H4 (cell line): Measurements from ENCODE around the gene TBC1D3G. TPM values are rescaled to one million over a fixed set of nuclear protein-coding genes. Genes with fewer than 3 reads are reported as not detected.
"Not testable (repeated sequence)": the region's sequence is repeated elsewhere in the genome, so short reads cannot be mapped to it uniquely, and the experiment has no call there.

ENCODE experiments used
- DNase-seq: peaks from one replicate; pipeline ENCODE4 v3.0.0-alpha.2; 2015; ENCODE audit warnings: low spot score
- total RNA-seq: library from RNA; depleted of rRNA; stranded (reverse); fragments of >200 nt; shearing (Covaris generic); gene quantifications from 2 replicates; pipeline ENCODE4 v1.2.3, GENCODE V29; 2014; rRNA removed

TBC1D3G gene
- not detected in 2 replicates for total RNA-seq

DNA sequence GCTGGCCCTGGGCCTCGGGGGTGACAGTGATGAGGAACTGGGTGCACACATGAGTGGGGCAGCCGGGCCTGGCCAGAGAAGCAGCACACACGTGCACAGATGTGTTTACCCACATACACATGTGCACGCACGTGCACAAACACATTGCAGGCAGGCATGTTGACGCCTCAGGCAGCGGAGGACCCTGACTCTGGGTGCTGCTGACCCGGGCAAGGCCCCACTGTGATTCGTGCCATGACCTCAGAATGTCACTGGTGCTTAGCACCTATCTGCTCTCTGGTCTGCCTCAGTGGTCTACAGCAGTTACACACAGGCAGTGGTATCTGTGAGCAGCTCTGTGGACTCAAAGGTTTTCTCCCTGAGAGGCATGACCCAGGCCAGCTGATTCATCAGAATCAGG is at the start of gene TBC1D3G:
Gene TBC1D3G (plus strand): TSS at position 301 of the 400 bp plus-strand sequence. CDS start 1,528 bp downstream, outside the sequence.
- DNase-seq: not testable (repeated sequence)

DNA sequence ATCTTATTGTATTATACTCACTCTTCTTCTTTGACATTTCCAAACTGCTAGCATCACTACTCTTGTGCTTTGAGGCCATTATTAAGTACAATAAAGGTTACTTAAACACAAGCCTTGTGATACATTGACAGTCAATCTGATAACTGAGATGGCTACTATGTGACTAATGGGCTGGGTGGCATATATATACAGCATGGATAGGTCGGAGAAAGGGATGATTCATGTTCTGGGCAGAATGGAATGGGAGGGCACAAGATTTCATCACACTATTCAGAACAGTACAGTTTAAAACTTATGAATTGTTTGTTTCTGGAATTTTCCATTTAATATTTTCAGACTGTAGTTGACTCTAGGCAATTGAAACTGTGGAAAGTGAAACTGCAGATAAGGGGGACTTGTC is 40.4 kb upstream of the TBC1D3G start:
- DNase-seq: not testable (repeated sequence)

DNA sequence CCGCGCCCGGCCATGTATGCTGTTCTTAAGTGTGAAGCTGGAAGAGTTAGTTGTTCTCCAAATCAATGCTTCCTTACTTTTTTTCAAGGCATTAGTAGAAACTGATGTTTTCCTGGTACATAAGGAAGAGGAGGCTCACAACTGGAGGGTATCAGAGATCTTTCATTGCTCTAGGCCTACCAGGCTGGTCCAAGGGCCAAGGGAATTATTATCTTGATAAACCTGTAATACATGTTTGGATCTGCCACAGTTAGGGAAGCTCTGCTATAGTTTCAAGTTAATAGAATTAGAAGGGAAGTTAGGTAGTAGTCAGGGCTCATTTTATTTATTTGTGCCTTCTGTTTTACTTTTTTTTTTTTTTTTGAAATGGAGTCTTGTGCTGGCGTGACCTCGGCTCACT is 39.5 kb upstream of the TBC1D3G start:
- not testable (repeated sequence) for DNase-seq

DNA sequence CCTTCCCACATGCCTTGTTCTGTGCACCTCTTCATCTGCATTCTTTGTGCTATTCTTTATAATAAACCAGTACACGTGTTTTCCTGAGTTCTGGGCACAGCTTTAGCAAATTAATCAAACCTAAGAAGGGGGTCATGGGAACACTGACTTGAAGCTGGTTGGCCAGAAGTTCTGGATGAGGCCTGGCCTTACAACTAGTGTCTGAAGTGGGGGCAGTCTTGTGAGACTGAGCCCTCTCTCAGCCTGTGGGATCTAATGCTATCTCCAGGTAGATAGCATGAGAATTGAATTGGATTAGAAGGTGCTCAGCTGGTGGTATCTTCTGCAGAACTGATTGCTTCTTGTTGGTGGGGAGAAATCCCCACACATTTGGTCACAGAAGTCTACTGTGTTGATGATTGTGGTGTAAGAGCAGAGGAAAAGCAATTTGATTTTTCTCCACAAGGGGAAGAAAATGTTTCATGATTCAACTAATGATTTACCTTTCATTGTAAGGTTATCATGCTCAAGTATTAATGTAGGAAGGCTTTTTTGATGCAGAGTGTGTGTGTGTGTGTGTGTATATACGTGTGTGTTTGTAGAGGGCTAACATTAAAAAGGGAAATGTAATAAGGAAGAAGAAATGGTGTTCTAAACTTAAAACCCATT is 33.6 kb upstream of the TBC1D3G start:
- not testable (repeated sequence) for DNase-seq

DNA sequence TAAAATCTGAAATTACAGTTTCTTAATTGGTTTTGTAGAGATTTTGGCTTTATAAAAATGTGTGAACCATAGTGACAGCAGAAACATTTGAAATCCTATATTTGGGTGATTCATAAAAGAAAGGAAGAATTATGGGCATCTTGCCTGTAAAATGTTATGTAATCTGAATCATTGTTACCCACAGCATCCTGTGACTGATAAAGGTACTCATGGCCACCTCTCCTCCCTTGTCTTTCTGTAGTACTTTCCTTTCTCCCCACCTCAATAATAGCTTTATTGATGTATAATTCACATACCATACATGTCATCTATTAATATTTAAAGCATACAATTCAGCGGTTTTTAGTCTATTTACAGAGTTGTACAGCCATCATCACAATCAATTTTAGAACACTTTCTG is 28.5 kb upstream of the TBC1D3G start:
- not testable (repeated sequence) for DNase-seq

DNA sequence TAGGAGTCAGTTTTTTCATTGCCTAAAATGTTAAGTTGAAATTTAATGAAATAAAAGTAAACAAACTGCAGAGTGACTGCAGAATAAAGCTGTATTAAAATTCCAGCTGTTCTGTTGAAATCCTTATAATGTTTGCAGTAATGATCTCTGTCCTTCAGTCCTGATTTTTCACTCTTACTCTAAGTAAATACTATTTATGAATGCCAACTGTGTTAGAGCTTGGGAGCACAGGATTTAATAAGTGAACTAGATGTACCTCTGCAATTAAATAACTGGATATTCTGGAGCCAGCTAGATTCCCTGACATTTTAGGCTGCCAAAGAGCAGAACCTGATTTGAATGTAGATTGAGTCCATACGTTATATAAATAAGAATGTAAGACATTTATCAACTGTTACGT is 7.9 kb upstream of the TBC1D3G start:
- DNase-seq: not testable (repeated sequence)

DNA sequence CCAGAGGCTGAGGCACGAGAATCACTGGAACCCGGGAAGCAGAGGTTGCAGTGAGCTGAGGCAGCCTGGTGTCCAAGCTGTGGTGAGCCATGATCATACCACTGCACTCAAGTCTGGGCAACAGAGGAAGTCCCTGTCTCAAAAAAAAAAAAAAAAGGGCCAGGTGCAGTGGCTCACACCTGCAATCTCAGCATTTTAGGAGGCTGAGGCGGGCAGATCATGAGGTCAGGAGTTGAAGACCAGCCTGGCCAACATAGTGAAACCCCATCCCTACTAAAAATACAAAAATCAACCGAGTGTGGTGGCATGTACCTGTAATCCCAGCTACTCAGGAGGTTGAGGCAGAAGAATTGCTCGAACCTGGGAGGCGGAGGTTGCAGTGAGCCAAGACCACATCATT is 38.8 kb downstream of the TBC1D3G start:
- DNase-seq: not testable (repeated sequence)

DNA sequence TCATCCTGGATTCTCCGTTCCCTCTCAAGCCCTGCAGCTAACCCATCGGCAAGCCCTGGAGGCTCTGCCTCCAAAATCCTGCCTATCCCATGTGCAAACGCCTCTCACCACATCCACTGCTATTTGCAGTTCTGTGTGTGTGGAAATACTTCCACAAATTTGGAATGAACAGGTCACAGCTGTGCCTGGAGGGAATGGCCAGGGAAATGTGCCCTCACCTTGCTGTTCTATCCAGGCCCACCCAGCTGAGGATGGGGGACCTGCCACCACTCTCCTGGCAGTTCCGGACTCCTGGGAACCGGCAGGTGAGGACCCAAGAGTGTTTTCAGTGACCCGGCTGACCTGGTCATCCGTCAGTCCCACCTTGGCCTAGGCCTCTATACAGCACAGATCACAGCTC is 52.3 kb downstream of the TBC1D3G start:
- DNase-seq: not testable (repeated sequence)

Other genes starting within 250 kb of the TBC1D3G start
- gene CCL3, start 233.7 kb upstream of the TBC1D3G start, total RNA-seq: not detected in 2 replicates
- not detected in 2 replicates for gene CCL4, start 220.1 kb upstream of the TBC1D3G start, total RNA-seq
- 0.39 TPM in 1 of 2 replicates, not detected in the other for gene TBC1D3B, start 147.2 kb upstream of the TBC1D3G start, total RNA-seq
- not detected in 2 replicates for gene CCL3L1, start 127.1 kb upstream of the TBC1D3G start, total RNA-seq
- gene CCL4L2, start 112.8 kb upstream of the TBC1D3G start, total RNA-seq: not detected in 2 replicates
- not detected in 2 replicates for gene TBC1D3I, start 59.3 kb upstream of the TBC1D3G start, total RNA-seq
- gene TBC1D3H, start 64.6 kb downstream of the TBC1D3G start, total RNA-seq: not detected in 2 replicates
- gene ZNHIT3, start 162.8 kb downstream of the TBC1D3G start, total RNA-seq: 44.9 and 62.0 TPM in 2 replicates
- gene MYO19, start 211.0 kb downstream of the TBC1D3G start, total RNA-seq: 36.0 and 42.7 TPM in 2 replicates
- gene PIGW, start 211.1 kb downstream of the TBC1D3G start, total RNA-seq: 10.3 and 11.8 TPM in 2 replicates
- gene GGNBP2, start 221.0 kb downstream of the TBC1D3G start, total RNA-seq: 32.5 and 38.2 TPM in 2 replicates